ENCODE measurements around the gene PID1.
A peak's percentile ranks its signal among the peaks of the same experiment; 100 is the strongest.

Gene PID1

DNA sequence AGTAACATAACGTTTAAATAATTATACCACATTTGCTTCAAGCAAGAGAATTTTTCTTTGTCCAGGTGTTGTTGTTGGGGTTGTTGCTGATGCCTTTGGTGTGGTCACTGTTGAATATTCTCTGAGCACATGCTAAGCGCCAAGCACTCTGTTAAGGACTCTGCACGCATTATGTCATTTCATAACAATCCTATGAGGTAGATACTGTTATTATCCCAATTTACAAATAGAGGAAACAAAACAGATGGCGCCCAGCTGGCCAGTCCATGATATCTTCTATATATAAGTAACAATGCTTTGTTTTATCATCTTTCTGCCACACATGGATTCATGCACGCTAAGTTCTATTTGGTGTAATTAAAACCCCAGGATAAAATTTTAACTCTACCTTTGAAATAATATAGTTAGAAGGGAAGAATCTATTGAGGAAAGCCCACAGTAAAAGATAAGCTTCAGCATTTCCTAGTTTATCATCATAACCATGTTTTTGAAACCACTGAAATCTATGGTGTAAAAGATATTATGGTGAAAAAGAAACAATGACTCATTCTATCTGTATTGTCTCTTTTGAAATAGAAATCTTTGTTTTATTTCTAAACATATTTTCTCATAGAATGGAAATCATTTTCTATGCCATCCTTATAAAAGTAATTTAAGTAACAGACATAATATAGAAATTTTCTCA is 199.7 kb downstream of the PID1 start:
- no peak for TF ChIP-seq CTCF (IDR thresholded peaks at IDR 0.05; ENCODE audit: low read length, missing control alignments)
- peak; percentile 84 for DNase-seq (ENCODE audit: low read depth)
- no peak overlapping the region for H3K4me3 ChIP-seq (replicated peaks; ENCODE audit: low read depth, low read length)

- TF ChIP-seq CTCF (IDR thresholded peaks at IDR 0.05; ENCODE audit: low read length, missing control alignments): no peak
- no peak overlapping the region for H3K4me3 ChIP-seq (replicated peaks; ENCODE audit: low read depth, low read length)
- peak; percentile 32 for DNase-seq (ENCODE audit: low read depth)
These were observed 204.9 kb downstream of the PID1 start for GRCh38 chr2:229066121-229066715.

GRCh38 chr2:229064749-229065148 is 206.3 kb downstream of the PID1 start:
- H3K4me3 ChIP-seq (replicated peaks; ENCODE audit: low read depth, low read length): no peak overlapping the region
- no peak for TF ChIP-seq CTCF (IDR thresholded peaks at IDR 0.05; ENCODE audit: low read length, missing control alignments)

DNA sequence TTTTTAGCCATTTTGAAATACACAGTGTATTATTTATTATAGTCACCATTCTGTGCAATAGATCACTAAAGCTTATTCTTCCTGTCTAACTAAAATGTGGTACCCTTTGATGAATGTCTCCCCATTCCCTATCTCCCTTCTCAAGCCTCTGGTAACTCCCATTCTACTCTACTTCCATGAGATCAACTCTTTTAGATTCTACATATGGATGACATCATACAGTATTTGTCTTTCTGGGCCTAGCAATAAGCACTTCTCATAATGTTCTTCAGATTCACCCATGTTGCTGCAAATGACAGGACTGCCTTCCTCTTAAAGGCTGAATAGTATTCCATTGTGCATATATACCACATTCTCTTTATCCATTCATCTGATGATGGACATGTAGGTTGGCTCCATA is 210.9 kb downstream of the PID1 start:
- no peak for DNase-seq (ENCODE audit: low read depth)
- no peak overlapping the region for H3K4me3 ChIP-seq (replicated peaks; ENCODE audit: low read depth, low read length)
- no peak for TF ChIP-seq CTCF (IDR thresholded peaks at IDR 0.05; ENCODE audit: low read length, missing control alignments)

More at GRCh38 chr2:229064749-229065148, 206.3 kb downstream of the PID1 start:
- no peak for DNase-seq (ENCODE audit: low read depth)

DNA sequence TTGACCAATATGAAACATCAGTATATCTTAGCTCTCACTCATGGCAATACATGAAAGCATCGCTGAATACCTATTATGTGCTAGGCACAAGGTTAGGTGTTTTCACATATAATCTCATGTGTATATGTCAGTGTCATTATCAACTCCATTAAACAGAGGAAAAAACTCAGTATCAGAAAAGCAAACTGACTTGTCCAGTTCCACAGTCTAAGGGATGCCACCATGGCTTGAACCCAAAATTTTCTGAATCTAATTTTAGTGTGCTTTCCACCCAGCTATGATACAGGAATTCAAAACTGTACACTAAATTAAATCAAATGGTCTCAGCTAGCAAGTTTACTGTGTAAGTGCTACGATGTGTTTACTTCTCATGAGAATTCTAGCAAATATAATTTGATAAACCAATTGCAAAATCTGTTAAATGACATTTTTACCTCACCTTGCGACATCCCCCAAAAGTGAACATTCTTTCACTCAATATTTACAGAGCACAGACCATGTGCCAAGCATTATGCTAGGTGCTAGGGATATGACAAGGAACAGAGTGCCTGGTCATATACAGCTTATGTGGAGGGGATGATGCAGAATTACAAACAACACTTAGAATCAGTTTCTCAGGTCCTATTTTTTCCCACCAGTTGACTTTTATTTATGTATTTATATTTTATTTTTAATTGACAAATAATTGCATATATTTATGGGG is 211.6 kb downstream of the PID1 start:
- DNase-seq (ENCODE audit: low read depth): no peak
- H3K4me3 ChIP-seq (replicated peaks; ENCODE audit: low read depth, low read length): no peak overlapping the region
- TF ChIP-seq CTCF (IDR thresholded peaks at IDR 0.05; ENCODE audit: low read length, missing control alignments): no peak

DNA sequence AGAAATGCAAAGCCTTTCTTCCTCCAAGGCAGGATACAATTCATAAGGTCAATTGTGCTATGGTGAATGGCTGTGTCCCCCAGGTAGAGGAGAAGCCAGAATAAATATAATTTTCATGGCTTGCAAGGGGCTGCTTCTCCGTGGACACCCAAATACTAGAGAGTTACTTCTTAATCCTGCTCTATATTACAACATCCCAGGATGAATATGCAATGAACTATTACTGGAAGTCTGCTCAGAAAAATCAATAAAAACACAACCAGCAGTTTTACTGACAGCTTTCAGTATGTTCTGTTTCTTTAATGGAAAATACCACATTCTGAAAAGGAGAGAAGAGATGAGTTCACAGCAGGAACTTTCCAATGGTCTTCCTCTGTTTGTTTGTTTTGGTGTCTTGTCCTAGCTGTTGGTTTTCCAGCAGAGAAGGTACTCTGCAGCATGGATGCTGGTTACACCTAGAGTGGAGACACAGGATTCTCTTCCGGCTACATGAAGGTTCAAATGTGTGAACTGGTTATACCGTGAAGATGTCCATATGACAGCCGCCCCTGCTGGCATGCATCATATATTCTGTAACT is 213.0 kb downstream of the PID1 start:
- no peak overlapping the region for H3K4me3 ChIP-seq (replicated peaks; ENCODE audit: low read depth, low read length)
- no peak for TF ChIP-seq CTCF (IDR thresholded peaks at IDR 0.05; ENCODE audit: low read length, missing control alignments)
- no peak for DNase-seq (ENCODE audit: low read depth)

Measured in fibroblast of pulmonary artery (primary cell).